ENCODE measurements around the gene STARD13.
A peak's percentile ranks its signal among the peaks of the same experiment; 100 is the strongest.

Gene STARD13

GRCh38 chr13:33227927-33228647 lies 57.5 kb downstream of the STARD13 start:
- no peak for DNase-seq

- no peak for DNase-seq
Measured at GRCh38 chr13:33224686-33225085, 60.9 kb downstream of the STARD13 start.

GRCh38 chr13:33224191-33224590 lies 61.4 kb downstream of the STARD13 start:
- DNase-seq = no peak

DNA sequence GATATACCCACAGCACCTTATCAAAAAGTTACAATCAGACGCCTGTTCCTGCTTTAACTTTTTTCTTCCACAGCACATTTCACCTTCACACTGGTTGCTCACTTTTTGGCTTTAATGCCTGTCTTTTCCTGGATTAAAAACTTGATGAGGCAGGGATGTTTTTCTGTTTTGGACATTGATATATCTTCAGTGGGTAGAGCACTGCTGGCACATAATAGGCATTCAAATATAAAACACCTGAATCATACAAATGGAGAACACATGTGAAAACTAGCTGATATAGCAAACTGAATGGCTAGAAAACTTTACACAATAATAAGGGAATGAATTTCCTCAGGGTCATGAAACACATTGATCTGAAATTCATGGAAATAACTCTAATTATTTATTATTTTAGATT lies 65.6 kb downstream of the STARD13 start:
- DNase-seq = no peak

- no peak for DNase-seq
Measured at GRCh38 chr13:33218426-33218825, 67.1 kb downstream of the STARD13 start.

GRCh38 chr13:33218020-33218419 lies 67.5 kb downstream of the STARD13 start:
- peak; percentile 84 for DNase-seq

DNA sequence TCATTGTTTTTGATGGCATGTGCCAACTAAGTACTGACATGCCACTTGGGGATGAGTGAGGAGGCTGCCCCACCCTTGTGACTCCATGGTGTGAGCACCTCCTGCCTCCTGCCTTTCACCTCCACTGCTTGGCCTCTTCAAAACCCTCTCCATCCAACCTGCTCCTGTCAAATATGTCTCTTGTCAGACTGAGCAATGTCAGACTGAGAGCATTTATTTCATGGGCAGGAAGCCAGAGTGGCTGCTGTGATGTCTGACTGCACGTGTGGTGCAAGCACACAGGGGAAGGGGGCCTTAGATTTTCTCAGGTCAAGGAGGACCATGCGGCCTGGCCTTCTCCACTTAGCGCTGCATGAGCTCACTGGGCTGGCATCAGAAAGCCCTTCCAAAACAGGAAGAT lies 68.3 kb downstream of the STARD13 start:
- no peak for DNase-seq

DNA sequence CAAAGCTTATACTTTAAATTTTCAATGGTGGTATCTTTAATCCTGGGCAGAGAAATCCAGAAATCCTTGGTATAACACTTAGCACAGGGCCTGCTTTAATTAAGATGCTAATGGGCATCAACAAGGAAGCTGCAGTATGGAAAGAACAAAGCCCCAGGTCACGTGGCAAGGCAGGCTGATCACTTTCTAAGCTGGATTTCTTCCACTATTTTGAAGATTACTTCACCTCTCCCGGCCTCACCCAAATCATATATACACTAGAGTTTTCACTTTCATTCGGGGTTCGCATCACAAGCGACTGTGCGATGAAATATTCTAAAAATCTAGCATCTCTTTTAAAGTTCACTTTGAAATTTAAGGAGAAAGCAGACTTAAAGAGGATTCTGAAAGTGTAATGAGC lies 71.8 kb downstream of the STARD13 start:
- DNase-seq = peak; percentile 56

GRCh38 chr13:33213024-33213768 lies 72.4 kb downstream of the STARD13 start:
- DNase-seq = no peak

GRCh38 chr13:33212396-33212795 lies 73.2 kb downstream of the STARD13 start:
- no peak for DNase-seq

DNA sequence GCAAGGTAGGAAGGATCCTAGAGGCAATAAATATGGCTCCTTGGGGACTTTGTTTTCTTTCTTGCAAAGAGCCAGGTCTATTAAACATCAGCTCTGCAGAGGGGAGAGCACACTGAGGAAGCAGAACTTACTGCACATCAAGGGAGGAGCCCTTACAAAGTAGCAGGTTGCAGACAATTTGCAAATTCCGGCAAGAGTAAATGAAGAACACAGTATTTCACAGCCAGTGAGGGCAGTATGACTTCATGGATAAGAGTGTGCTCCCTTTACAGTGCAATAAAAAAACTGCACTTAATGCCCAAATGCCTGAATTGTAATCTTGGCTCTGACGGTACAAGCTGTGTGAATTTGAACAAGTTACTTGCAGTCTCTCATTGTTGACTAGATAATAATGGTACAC lies 75.5 kb downstream of the STARD13 start:
- DNase-seq = no peak

GRCh38 chr13:33208290-33209220 lies 77.0 kb downstream of the STARD13 start:
- DNase-seq = no peak

DNA sequence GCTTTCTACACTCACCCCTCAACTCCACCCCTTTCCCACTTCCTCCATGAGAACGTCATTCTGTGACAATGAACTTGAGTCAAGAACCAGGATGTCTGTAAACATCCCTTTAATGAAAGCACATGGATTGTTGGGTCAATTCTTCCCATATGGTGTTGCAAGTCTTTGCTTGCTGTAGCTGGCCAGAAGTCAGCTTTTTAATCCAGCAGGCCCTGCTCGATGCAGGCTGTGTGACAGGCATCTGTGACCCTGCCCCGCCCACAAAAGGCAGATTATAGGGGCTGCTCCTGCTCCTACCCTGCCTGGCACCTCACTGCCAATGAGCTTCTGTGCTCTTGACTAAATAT lies 78.0 kb downstream of the STARD13 start:
- DNase-seq = peak; percentile 84

- no peak for DNase-seq
Measured at GRCh38 chr13:33206945-33207614, 78.5 kb downstream of the STARD13 start.

DNA sequence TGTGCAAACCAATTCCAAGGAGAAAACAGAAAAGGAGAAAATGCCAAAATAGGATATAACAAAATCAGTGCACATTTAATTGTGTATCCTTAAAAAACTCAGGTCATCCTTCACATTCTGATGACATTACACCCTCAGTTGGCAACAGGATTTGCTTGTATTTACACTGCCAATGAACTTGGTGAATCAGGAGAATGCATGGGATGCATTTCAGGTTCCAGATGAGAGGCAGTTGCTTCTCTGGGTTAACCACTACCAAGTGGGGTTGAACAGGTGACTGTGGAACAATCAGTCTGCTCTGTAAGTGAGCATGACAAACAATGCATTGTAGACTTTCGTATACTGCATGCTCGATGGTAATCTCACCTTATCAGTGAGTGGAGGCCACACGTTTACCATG lies 79.1 kb downstream of the STARD13 start:
- DNase-seq = no peak

- no peak for DNase-seq
Measured at GRCh38 chr13:33205804-33206221, 79.7 kb downstream of the STARD13 start.

GRCh38 chr13:33205224-33205623 lies 80.3 kb downstream of the STARD13 start:
- DNase-seq = no peak

- DNase-seq = peak; percentile 97
Measured at GRCh38 chr13:33204130-33204927, 81.2 kb downstream of the STARD13 start.

GRCh38 chr13:33202644-33203169 lies 82.8 kb downstream of the STARD13 start:
- no peak for DNase-seq

- no peak for DNase-seq
Measured at GRCh38 chr13:33201659-33202058, 83.9 kb downstream of the STARD13 start.

- no peak for DNase-seq
Measured at GRCh38 chr13:33199289-33199850, 86.2 kb downstream of the STARD13 start.
